Effector memory CD8-positive, alpha-beta T cell (primary cell): ENCODE measurements around the gene EPHA4.
A peak's percentile ranks its signal among the peaks of the same experiment; 100 is the strongest.

Experiments
- ATAC-seq: fragments of 150-1000 bp; cut with Tn5 transposase; replicated peaks from 2 replicates; pipeline ENCODE4 v1.10.0; 2021; ENCODE audit warnings: mild to moderate bottlenecking, moderate library complexity
- DNase-seq, 3 experiments: peaks; one replicate each; pipeline ENCODE4 v3.0.0; 2021
- H3K27ac Mint-ChIP-seq, 2 donors: one replicate each; pipeline ENCODE4 v1.8.0; 2022; ENCODE audit warnings: mild to moderate bottlenecking in 2 of 2, mixed read lengths in 2 of 2, moderate library complexity in 2 of 2
- H3K27me3 Mint-ChIP-seq, 2 donors: one replicate each; pipeline ENCODE4 v1.8.0; 2022; ENCODE audit warnings: mixed read lengths in 2 of 2
- H3K36me3 Mint-ChIP-seq: one replicate; pipeline ENCODE4 v1.8.0; 2022; ENCODE audit warnings: mild to moderate bottlenecking, moderate library complexity, mixed read lengths; ENCODE audit not compliant: insufficient read depth
- H3K4me1 Mint-ChIP-seq, 2 donors: one replicate each; pipeline ENCODE4 v1.8.0; 2022; ENCODE audit warnings: low read depth in 2 of 2, mixed read lengths in 2 of 2
- H3K4me3 Mint-ChIP-seq, 2 donors: one replicate each; pipeline ENCODE4 v1.8.0; 2022; ENCODE audit warnings: mild to moderate bottlenecking in 2 of 2, mixed read lengths in 2 of 2, moderate library complexity in 2 of 2
- H3K9me3 Mint-ChIP-seq, 2 donors: one replicate each; pipeline ENCODE4 v1.8.0; 2022; ENCODE audit warnings: mixed read lengths in 2 of 2
- total RNA-seq, 9 experiments: gene quantifications; one replicate each; lab custom pipeline; 2026; lab: John Stamatoyannopoulos, UW

EPHA4 gene
- total RNA-seq = 12.4 to 236 (median 50.7) reads per million in 9 experiments

- peaks cover 31% of the 10 kb centered on the region for H3K36me3 Mint-ChIP-seq
- peak within 1 kb of the TSS; percentile 98 to 99 for H3K27ac Mint-ChIP-seq
- ATAC-seq (peak; percentile 85), DNase-seq (peak; percentile 88 to 95 (median 91))
- H3K27me3 Mint-ChIP-seq = peaks cover 35 to 37% of the 10 kb centered on the region in 2 donors
- no peaks in the 10 kb centered on the region for H3K9me3 Mint-ChIP-seq
- H3K4me1 Mint-ChIP-seq = peaks cover 22 to 30% of the 10 kb centered on the region in 2 donors
- peak within 1 kb of the TSS; percentile 82 to 97 for H3K4me3 Mint-ChIP-seq
These were observed at the start of gene EPHA4 for GRCh38 chr2:221572219-221572820. EPHA4 (minus strand) TSS chr2:221572304; CDS start chr2:221572248, 56 bp downstream.

GRCh38 chr2:221618007-221618406 is 45.9 kb upstream of the EPHA4 start:
- Mint-ChIP-seq H3K4me3 (no peak overlapping the region), H3K4me1 (no peaks in the 10 kb centered on the region), H3K36me3 (no peaks in the 10 kb centered on the region), H3K27me3 (peaks cover 2 to 17% of the 10 kb centered on the region in 2 donors), H3K27ac (no peak overlapping the region), H3K9me3 (no peaks in the 10 kb centered on the region)
- ATAC-seq (no peak), DNase-seq (no peak)

- DNase-seq (no peak), ATAC-seq (no peak)
- no peaks in the 10 kb centered on the region for H3K36me3 Mint-ChIP-seq
- H3K9me3 Mint-ChIP-seq = no peaks in the 10 kb centered on the region
- H3K27me3 Mint-ChIP-seq = peaks cover 15 to 27% of the 10 kb centered on the region in 2 donors
- no peak overlapping the region for H3K27ac Mint-ChIP-seq
- H3K4me3 Mint-ChIP-seq = no peak overlapping the region
- H3K4me1 Mint-ChIP-seq = no peaks in the 10 kb centered on the region
These were observed 44.5 kb upstream of the EPHA4 start for GRCh38 chr2:221616561-221616960.

- peaks cover 27 to 36% of the 10 kb centered on the region in 2 donors for H3K27me3 Mint-ChIP-seq
- ATAC-seq = no peak
- H3K27ac Mint-ChIP-seq = no peak overlapping the region
- no peak for DNase-seq
- H3K9me3 Mint-ChIP-seq = no peaks in the 10 kb centered on the region
- no peaks in the 10 kb centered on the region for H3K4me1 Mint-ChIP-seq
- H3K36me3 Mint-ChIP-seq = no peaks in the 10 kb centered on the region
- no peak overlapping the region for H3K4me3 Mint-ChIP-seq
These were observed 42.2 kb upstream of the EPHA4 start for GRCh38 chr2:221614274-221614673.

- no peaks in the 10 kb centered on the region for H3K9me3 Mint-ChIP-seq
- ATAC-seq (no peak), DNase-seq (no peak)
- H3K4me1 Mint-ChIP-seq = no peaks in the 10 kb centered on the region
- H3K36me3 Mint-ChIP-seq = no peaks in the 10 kb centered on the region
- H3K4me3 Mint-ChIP-seq = no peak overlapping the region
- H3K27me3 Mint-ChIP-seq = peaks cover 20 to 42% of the 10 kb centered on the region in 2 donors
- no peak overlapping the region for H3K27ac Mint-ChIP-seq
These were observed 40.7 kb upstream of the EPHA4 start for GRCh38 chr2:221612800-221613199.

- Mint-ChIP-seq H3K9me3 (no peaks in the 10 kb centered on the region), H3K27ac (no peak overlapping the region), H3K27me3 (peaks cover 20 to 42% of the 10 kb centered on the region in 2 donors), H3K4me3 (no peak overlapping the region), H3K4me1 (no peaks in the 10 kb centered on the region), H3K36me3 (no peaks in the 10 kb centered on the region)
- ATAC-seq = no peak
- no peak for DNase-seq
These were observed 40.1 kb upstream of the EPHA4 start for GRCh38 chr2:221612161-221612560.

- Mint-ChIP-seq H3K4me3 (no peak overlapping the region), H3K9me3 (no peaks in the 10 kb centered on the region), H3K36me3 (no peaks in the 10 kb centered on the region), H3K27me3 (peaks cover 20 to 47% of the 10 kb centered on the region in 2 donors), H3K27ac (no peak overlapping the region), H3K4me1 (no peaks in the 10 kb centered on the region)
- ATAC-seq (no peak), DNase-seq (no peak)
These were observed 38.6 kb upstream of the EPHA4 start for GRCh38 chr2:221610675-221611074.

- no peak for ATAC-seq
- H3K4me1 Mint-ChIP-seq = no peaks in the 10 kb centered on the region
- no peak overlapping the region for H3K4me3 Mint-ChIP-seq
- DNase-seq = no peak
- no peak overlapping the region for H3K27ac Mint-ChIP-seq
- no peaks in the 10 kb centered on the region for H3K9me3 Mint-ChIP-seq
- H3K36me3 Mint-ChIP-seq = no peaks in the 10 kb centered on the region
- peaks cover 20 to 52% of the 10 kb centered on the region in 2 donors for H3K27me3 Mint-ChIP-seq
These were observed 38.2 kb upstream of the EPHA4 start for GRCh38 chr2:221610255-221610654.

- no peak overlapping the region for H3K4me3 Mint-ChIP-seq
- DNase-seq = no peak
- H3K4me1 Mint-ChIP-seq = no peaks in the 10 kb centered on the region
- H3K36me3 Mint-ChIP-seq = no peaks in the 10 kb centered on the region
- no peaks in the 10 kb centered on the region for H3K9me3 Mint-ChIP-seq
- peaks cover 20 to 52% of the 10 kb centered on the region in 2 donors for H3K27me3 Mint-ChIP-seq
- no peak for ATAC-seq
- H3K27ac Mint-ChIP-seq = no peak overlapping the region
These were observed 36.3 kb upstream of the EPHA4 start for GRCh38 chr2:221608442-221608841.

GRCh38 chr2:221606424-221606823 is 34.3 kb upstream of the EPHA4 start:
- no peaks in the 10 kb centered on the region for H3K9me3 Mint-ChIP-seq
- peaks cover 9 to 37% of the 10 kb centered on the region in 2 donors for H3K27me3 Mint-ChIP-seq
- no peaks in the 10 kb centered on the region for H3K36me3 Mint-ChIP-seq
- no peak overlapping the region for H3K27ac Mint-ChIP-seq
- no peak overlapping the region for H3K4me3 Mint-ChIP-seq
- DNase-seq = no peak
- no peaks in the 10 kb centered on the region for H3K4me1 Mint-ChIP-seq
- ATAC-seq = no peak

- Mint-ChIP-seq H3K27me3 (peaks cover 7 to 33% of the 10 kb centered on the region in 2 donors), H3K4me1 (no peaks in the 10 kb centered on the region), H3K9me3 (no peaks in the 10 kb centered on the region), H3K4me3 (no peak overlapping the region), H3K36me3 (no peaks in the 10 kb centered on the region), H3K27ac (no peak overlapping the region)
- ATAC-seq (no peak), DNase-seq (no peak)
These were observed 33.7 kb upstream of the EPHA4 start for GRCh38 chr2:221605751-221606240.

GRCh38 chr2:221602938-221603337 is 30.8 kb upstream of the EPHA4 start:
- Mint-ChIP-seq H3K4me1 (no peaks in the 10 kb centered on the region), H3K4me3 (no peak overlapping the region), H3K9me3 (no peaks in the 10 kb centered on the region), H3K36me3 (no peaks in the 10 kb centered on the region), H3K27ac (no peak overlapping the region), H3K27me3 (peaks cover 12 to 25% of the 10 kb centered on the region in 2 donors)
- ATAC-seq (no peak), DNase-seq (no peak)

- H3K4me3 Mint-ChIP-seq = no peak overlapping the region
- H3K27me3 Mint-ChIP-seq = peaks cover 12 to 25% of the 10 kb centered on the region in 2 donors
- DNase-seq = no peak
- no peak overlapping the region for H3K27ac Mint-ChIP-seq
- H3K9me3 Mint-ChIP-seq = no peaks in the 10 kb centered on the region
- ATAC-seq = no peak
- H3K36me3 Mint-ChIP-seq = no peaks in the 10 kb centered on the region
- no peaks in the 10 kb centered on the region for H3K4me1 Mint-ChIP-seq
These were observed 29.3 kb upstream of the EPHA4 start for GRCh38 chr2:221601376-221601775.

GRCh38 chr2:221600388-221600787 is 28.3 kb upstream of the EPHA4 start:
- H3K27me3 Mint-ChIP-seq = peaks cover 12 to 16% of the 10 kb centered on the region in 2 donors
- no peak overlapping the region for H3K4me3 Mint-ChIP-seq
- no peaks in the 10 kb centered on the region for H3K9me3 Mint-ChIP-seq
- no peak overlapping the region for H3K27ac Mint-ChIP-seq
- DNase-seq (no peak), ATAC-seq (no peak)
- H3K4me1 Mint-ChIP-seq = no peaks in the 10 kb centered on the region
- no peaks in the 10 kb centered on the region for H3K36me3 Mint-ChIP-seq
